GM23248 (cell line): ENCODE results near the gene ADAMTS5.

Experiments used
- EZH2 ChIP-seq: fragments of 200-600 bp; sonication (generic); IDR thresholded peaks from 2 replicates; pipeline ENCODE4 v1.6.1; 2018; ENCODE audit warnings: antibody characterized with exemption, mild to moderate bottlenecking; ENCODE audit not compliant: insufficient read depth, poor library complexity, severe bottlenecking
- EZH2phosphoT487 ChIP-seq: fragments of 200-600 bp; sonication (generic); IDR thresholded peaks from 2 replicates; pipeline ENCODE4 v1.6.1; 2018; ENCODE audit warnings: antibody characterized with exemption, moderate library complexity, mild to moderate bottlenecking, low read depth; ENCODE audit not compliant: insufficient read depth

DNA sequence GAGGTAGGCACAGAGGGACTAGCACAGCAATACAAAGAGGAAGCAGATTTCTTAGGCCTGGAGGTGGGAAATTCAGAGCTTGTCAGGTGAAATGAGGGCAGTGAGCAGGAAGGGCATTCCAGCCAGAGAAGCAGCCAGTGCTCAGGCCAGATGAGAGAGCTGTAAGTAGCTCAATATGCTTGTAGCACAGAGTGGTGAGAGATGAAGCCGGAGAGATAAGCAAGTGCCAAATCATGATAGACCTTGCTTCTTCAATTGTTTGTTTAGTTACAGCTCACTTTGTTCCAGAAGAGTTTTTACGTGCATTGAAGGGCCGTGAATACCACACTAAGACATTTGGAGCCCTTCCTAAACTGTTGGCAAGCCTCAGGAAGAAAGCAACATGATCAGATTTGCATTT, 79.6 kb downstream of the ADAMTS5 start:
- TF ChIP-seq EZH2 (no peak), EZH2phosphoT487 (no peak)
